Stimulated activated CD8-positive, alpha-beta memory T cell treated with anti-CD3 and anti-CD28 coated beads, Interleukin-15, amount 100 ng/mL, for 48 hours (primary cell): Measurements from ENCODE around the gene MAVS.

Experiments
- DNase-seq, 2 donors: peaks; one replicate each; pipeline ENCODE4 v3.0.0-alpha.2; 2020; ENCODE audit warnings: low read depth in 2 of 2

MAVS gene

DNA sequence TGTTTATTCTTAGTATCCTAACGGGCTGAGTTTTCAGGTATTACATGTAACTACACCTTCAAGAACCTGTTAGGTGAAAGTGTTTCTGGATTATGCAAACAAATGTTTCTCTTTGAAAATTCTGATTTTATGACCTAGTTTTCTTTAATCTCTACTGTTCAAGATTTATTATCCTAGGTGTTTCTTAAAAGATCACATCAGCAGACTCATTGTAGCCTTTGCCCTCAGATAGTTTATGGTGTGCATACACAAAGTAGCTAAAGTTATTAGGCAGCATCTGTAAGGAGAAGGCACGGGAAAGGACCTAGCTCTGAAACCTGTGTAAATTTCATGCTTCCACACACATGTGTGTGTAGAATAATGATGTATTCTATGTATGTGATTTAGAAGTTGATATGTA is 64.2 kb downstream of the MAVS start:
- DNase-seq, result no peak

DNA sequence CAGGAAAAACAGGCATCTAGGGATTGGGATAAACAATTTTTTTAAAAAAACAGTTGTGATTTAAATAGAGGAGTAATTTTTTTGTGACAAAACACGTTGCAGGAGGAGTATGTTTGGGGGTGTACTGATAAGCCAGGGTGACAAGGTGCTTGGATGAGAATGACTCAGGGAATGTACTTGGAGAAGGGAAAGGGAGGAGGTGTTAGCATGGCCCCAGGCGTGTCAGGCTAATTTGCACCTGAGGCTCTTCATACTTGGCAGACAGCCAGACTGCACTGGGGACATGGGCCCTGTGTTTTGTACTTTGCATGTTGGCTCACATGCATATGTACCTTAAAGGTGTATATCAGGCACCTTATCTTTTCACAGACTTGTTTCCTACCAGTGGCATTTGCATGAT is 65.3 kb downstream of the MAVS start:
- no peak for DNase-seq

DNA sequence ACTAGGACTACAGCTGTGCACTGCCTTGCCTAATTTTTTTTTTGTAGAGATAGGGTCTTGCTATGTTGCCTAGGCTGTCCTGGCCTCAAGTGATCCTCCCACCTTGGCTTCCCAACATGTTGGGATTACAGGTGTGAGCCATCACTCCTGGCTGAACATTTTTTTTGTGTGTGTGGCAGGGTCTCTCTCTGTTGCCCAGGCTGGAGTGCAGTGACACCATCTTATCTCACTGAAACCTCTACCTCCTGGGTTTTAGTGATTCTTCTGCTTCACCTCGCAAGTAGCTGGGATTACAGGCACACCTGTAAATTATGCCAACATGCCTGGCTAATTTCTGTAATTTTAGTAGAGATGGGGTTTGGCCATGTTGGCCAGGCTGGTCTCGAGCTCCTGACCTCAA is 67.8 kb downstream of the MAVS start:
- DNase-seq, result no peak

DNA sequence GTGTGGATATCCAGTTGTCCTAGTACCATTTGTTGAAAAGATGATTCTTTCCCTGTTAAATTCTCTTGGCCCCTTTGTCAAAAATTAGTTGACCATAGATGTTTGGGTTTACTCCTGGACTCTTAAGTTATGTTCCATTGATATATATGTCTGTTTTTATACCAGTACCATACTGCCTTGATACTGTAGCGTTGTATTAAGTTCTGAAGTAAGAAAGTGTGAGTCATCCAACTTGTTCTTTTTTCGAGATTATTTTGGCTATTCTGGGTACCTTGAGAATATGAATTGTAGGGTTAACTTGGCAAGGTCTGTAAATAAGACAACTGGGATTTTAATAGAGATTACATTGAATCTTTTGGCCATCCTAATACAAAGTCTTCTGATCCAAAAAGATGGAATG is 69.1 kb downstream of the MAVS start:
- no peak for DNase-seq

DNA sequence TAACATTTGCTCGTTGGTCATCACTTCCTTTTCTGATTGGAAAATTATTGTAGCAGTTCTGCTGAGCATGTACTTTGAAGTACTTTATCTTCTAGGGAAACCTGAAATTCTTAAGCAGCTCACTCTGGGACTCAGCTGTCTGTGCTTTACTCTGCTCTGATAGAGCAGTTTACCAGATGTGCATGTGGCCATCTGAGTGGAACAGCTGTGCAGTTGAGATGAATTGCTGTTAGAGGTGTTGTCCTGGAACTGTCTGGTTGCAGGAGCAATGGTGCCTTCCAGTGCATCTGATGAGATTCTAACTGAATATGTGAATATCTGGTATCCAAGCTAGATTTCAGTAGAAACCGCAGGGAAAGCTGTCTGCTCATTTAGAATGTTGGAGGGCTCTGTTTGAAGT is 69.7 kb downstream of the MAVS start:
- no peak for DNase-seq

DNA sequence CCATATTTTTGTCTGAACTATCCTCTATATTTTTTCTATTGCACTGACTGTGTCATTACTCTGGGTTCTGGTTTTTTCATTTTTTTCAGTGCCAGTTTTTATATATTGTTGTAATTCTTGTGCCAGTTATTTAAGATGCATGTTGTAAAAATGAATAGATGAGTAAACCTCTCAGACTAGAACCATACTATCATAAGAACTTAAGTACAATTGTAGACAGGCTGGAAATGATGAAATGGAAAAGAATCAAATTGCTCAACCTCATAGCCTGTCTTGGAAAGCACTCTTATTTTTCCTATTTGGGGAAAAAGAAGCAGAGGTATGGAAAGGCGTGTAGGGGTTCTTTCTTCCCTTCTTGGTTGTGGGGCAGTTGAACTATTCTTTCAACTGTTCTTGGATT is 72.7 kb downstream of the MAVS start:
- DNase-seq, result no peak

DNA sequence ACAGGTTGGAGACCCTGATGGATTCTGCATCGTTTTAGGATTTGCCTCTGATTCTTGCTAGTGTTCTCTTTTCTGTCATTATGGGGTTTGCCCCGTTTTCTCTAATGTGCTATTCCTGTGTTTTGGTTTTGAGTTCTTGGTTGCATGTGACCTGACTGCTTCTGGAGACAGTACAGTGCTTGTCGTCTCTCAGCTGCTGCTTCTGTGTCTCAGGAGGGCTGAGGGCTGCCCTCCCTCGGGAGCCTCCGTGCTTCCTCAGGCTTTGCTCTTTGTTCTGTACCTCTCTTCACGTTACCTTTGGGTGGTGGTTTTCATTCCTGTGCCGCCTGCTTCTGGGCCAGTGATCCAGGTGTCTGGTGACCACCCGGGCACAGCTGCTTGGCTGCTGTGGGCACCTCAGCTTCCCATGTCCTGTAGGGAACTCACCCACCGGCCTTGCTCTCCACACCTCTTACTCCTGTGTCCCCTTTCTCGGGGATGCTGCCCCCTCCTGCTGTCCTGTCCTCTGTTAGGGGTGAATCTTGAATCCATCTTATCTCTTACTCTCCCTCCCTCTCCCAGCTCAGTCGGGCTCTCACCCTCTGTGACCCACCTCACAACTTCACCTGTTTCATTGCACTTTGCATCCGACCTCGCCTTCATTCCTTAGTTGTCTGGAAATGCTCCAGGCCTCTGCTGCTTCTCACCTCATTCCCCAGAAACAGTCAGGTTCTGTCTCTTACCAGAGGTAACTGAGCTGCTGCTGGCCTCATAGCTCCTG is 75.8 kb downstream of the MAVS start:
- DNase-seq, result no peak

DNA sequence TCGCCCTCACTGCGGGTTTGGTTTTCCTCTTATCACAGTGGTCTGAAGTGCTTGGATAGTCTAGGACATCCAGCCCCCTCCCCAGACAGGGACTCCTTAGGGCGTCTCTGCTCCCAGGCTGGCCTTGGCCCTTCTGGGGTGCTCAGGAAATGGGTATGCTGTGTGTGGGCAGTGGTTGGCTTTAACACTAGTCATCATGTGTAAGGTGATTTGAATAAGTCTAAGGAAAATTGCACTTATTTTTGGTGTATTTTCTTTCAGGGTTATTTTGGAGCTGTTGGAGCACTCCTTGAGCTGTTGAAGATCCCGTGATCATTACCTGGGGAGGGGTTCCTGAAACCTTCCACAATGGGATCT is 76.3 kb downstream of the MAVS start:
- DNase-seq, result no peak

DNA sequence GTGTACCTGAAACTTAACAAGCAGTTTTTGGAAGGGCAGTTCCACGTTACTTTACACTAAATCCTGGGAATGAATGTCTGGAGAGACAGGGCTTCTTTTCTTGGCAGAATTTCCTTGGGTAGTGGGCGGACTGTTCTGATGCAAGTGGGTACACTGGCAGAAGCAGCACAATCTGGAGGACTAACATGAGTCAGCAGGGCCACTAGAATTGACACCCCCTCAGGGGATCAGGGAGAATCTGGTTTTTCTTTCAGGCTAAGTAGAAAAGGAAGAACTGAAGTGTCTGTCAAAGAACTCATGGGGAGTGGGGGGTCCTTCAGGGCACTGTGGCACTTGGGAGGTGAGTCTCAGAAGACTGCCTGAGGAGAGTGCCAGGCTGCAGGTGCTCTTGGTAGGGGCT is 77.2 kb downstream of the MAVS start:
- DNase-seq, result no peak

DNA sequence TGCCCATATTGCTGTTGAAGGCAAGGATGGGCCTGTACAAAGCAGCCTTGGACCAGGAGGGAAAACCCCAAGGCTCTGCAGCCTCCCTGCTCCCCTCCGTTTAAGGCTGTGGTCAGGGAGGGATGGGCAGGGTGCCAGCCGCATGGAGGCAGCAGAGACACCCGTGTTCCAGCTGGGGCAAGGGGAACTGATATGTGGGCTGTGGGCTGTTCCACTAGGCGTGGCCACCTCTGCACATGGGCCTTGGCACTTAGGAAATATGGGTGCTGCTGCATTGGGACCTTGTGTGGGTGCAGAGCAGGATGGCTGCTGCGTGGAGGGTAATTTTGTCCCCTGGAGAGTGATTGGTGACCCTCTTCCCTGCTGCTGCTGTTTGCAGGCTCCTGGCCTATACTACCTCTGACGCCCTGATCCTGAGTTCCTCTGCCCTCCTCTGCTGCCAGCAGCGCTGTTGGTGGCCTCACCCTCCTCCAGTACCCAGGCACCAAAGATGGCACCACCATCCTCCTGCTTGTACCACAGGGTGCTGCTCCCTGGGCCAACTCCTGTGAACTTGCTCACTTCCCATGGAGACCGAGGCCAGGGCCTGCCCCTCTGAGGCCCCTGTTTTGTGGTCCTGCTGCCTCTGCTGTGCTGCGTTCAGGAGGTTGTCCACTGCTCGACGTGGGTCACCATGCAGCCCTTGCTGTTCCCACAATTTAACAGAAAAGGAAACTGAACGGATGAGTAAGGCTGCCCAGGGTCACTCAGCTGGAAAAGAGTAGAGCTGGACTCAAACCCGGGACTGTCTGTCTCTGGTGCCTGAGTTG is 77.9 kb downstream of the MAVS start:
- DNase-seq, result no peak

DNA sequence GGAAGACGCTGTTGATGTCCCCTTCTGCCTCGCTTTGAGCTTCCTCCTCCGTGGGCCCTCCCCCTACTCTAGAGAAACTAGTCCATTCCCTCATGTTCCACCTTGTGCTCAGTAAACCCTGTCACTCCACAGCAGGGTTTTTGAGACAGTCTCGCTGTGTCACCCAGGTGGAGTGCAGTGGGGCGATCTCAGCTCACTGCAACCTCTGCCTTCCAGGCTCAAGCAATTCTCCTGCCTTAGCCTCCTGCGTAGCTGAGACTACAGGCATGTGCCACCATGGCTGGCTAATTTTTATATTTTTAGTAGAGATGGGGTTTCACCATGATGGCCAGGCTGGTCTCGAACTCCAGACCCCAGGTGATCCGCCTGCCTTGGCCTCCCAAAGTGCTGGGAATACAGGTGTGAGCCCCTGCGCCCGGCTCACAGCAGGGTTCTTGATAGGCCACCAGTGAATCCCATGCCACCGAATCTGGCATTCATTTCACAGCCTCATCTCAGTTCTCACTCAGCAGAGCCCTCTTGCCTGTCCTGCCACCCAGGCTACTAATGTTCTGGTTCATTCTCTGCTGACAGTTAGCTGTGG is 78.6 kb downstream of the MAVS start:
- no peak for DNase-seq
